AG04450 (cell line): Measurements from ENCODE around the gene SERPINH1. TPM values are rescaled to one million over a fixed set of nuclear protein-coding genes. Genes with fewer than 3 reads are reported as not detected.

Experiments
- CTCF ChIA-PET: fragments of 300-600, 350-600 bp; formaldehyde crosslinking; extraction: SDS; loops from one replicate; lab custom pipeline; 2022; ENCODE audit warnings: antibody characterized with exemption, inconsistent platforms; lab: Charles Lee
- POLR2A ChIA-PET: fragments of 350-600 bp; formaldehyde crosslinking; extraction: SDS; loops from one replicate; lab custom pipeline; 2021; ENCODE audit warnings: antibody characterized with exemption, inconsistent platforms; lab: Yijun Ruan, JAX
- DNase-seq: peaks from one replicate; pipeline ENCODE4 v3.0.0-alpha.2; 2011; ENCODE audit warnings: low read depth, low spot score
- H3K27ac ChIP-seq: one replicate; pipeline ENCODE4 v1.5.1; 2012; ENCODE audit warnings: low read depth, low read length, control low read depth
- H3K27me3 ChIP-seq: one replicate; pipeline ENCODE4 v1.6.0; 2012; ENCODE audit warnings: low read length; ENCODE audit not compliant: control insufficient read depth, insufficient read depth
- H3K4me3 ChIP-seq: 2 replicates; pipeline ENCODE4 v1.5.1; 2011; ENCODE audit warnings: mild to moderate bottlenecking, low read depth, low read length, control low read depth
- H3K9me3 ChIP-seq: 2 replicates; pipeline ENCODE4 v1.5.1; 2012; ENCODE audit warnings: low read length; ENCODE audit not compliant: control insufficient read depth, insufficient read depth
- polyA plus RNA-seq: library from polyadenylated mRNA; depleted of rRNA; stranded (reverse); fragments of >200 nt; gene quantifications from 2 replicates; pipeline ENCODE4 v1.2.3, GENCODE V29; 2011
- TF ChIP-seq, protein P1 (sequence below): IDR thresholded peaks from 2 replicates; pipeline ENCODE4 v1.5.1; 2011; ENCODE audit warnings: low read depth, low read length, control low read depth, inconsistent platforms

The SERPINH1 gene
- polyA plus RNA-seq, 1 experiment: 881 TPM

DNA sequence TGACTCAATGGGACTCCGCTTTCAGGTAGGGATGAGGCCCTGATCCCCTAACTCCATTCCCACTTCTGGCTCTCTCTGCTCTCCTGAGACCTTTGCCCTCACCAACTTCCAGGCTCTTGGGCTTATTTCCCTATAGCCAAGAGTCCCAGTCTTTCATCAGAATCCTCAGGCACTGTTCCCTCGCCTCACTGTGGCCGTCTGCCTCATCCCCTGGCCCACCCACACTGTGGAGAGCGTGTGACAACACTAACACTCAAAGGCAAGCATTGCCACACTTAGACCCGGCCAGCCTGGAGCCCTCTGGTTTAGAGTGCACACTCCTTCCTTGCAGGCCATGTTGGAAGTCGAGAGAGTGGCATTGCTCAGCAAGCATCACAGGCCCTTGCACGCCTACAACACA, 27.0 kb downstream of the SERPINH1 start:
- TF ChIP-seq, protein P1, sequence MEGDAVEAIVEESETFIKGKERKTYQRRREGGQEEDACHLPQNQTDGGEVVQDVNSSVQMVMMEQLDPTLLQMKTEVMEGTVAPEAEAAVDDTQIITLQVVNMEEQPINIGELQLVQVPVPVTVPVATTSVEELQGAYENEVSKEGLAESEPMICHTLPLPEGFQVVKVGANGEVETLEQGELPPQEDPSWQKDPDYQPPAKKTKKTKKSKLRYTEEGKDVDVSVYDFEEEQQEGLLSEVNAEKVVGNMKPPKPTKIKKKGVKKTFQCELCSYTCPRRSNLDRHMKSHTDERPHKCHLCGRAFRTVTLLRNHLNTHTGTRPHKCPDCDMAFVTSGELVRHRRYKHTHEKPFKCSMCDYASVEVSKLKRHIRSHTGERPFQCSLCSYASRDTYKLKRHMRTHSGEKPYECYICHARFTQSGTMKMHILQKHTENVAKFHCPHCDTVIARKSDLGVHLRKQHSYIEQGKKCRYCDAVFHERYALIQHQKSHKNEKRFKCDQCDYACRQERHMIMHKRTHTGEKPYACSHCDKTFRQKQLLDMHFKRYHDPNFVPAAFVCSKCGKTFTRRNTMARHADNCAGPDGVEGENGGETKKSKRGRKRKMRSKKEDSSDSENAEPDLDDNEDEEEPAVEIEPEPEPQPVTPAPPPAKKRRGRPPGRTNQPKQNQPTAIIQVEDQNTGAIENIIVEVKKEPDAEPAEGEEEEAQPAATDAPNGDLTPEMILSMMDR: no peak
- Histone ChIP-seq H3K4me3 (no peak overlapping the region), H3K9me3 (no peaks in the 10 kb centered on the region), H3K27ac (no peak overlapping the region), H3K27me3 (peaks cover 11% of the 10 kb centered on the region)
- POLR2A ChIA-PET: interaction anchor here (1.4 kb wide), 1 partner anchor 10 kb away, joined by 3 read pairs; no protein-coding TSS in a partner anchor
- CTCF ChIA-PET: no interaction called here
- DNase-seq: no peak

DNA sequence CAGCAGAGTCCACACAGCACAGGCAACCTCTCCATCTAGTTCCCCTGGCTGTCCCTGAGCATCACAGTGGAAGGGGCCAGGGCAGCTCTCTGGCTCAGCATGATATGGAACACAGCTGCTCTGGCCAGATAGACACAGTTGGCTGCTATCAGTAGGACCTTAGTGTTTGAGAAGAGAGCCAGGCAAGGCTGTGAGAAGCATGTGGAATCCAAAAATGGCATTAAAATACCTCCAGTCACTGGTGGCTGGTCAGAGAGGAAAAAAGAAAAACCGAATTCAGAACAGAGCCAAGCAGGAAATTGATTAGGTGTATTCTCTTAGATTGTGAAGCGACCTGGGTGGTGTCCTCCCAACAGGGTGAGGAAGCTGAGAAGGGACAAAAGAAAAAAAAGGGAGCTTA, 27.9 kb downstream of the SERPINH1 start:
- Histone ChIP-seq H3K27ac (no peak overlapping the region), H3K4me3 (no peak overlapping the region), H3K9me3 (no peaks in the 10 kb centered on the region), H3K27me3 (peaks cover 17% of the 10 kb centered on the region)
- DNase-seq: no peak
- CTCF ChIA-PET: no interaction called here
- POLR2A ChIA-PET: interaction anchor here (1.4 kb wide), 1 partner anchor 9 kb away, joined by 3 read pairs; no protein-coding TSS in a partner anchor
- TF ChIP-seq, protein P1: no peak

DNA sequence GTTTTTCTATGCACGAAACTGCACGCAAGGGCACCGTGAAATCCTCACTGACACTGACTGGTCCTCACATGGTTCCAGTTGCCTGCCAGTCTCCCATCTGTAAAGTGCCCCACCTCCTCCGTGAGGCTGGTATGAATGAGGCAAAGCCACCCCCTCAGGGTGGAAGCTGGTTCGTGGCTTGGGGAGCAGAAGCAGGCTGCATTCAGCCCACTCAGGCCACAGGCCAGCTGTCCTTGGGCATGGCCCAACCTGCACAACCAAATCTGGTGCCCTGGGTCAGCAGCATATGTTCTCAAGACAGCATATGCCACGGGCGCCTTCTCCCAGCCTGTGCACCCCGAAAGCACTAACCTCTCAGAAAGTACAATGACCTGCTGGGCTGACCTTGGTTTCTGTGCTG, 29.3 kb downstream of the SERPINH1 start:
- no peak overlapping the region for H3K4me3 ChIP-seq
- H3K27me3 ChIP-seq: peaks cover 22% of the 10 kb centered on the region
- TF ChIP-seq, protein P1: no peak
- ChIA-PET POLR2A (interaction anchor here (0.5 kb wide), 1 partner anchor 15 kb away, joined by 6 read pairs; no protein-coding TSS in a partner anchor), CTCF (interaction anchor here (0.6 to 1.3 kb wide), 2 partner anchors 7 to 13 kb away, joined by 3 to 4 read pairs; no protein-coding TSS in a partner anchor)
- DNase-seq: no peak
- H3K9me3 ChIP-seq: no peaks in the 10 kb centered on the region
- H3K27ac ChIP-seq: no peak overlapping the region

DNA sequence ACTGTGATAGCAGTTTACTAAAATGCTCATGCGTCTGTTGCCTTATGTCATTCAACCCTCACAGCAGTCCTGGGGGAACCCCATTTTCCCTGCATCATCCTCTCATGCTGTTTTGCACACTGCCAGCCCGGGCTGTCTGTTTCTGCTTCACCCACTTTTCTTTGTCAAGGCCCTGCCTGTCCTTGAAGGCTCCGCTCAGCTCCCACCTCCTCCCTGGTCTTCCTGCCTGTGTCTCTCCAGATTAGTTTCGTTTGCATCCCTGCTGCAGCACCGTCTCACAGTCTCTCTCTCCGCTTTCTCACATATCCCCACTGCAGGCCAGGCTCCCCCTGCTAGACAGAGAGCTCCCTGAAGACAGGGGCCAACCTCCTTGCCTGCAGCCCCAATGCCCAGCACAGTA, 29.9 kb downstream of the SERPINH1 start:
- H3K27ac ChIP-seq: no peak overlapping the region
- no peaks in the 10 kb centered on the region for H3K9me3 ChIP-seq
- POLR2A ChIA-PET: no interaction called here
- CTCF ChIA-PET: interaction anchor here (0.6 kb wide), 1 partner anchor 8 kb away, joined by 3 read pairs; no protein-coding TSS in a partner anchor
- no peak overlapping the region for H3K4me3 ChIP-seq
- no peak for DNase-seq
- TF ChIP-seq, protein P1: no peak
- peaks cover 22% of the 10 kb centered on the region for H3K27me3 ChIP-seq

DNA sequence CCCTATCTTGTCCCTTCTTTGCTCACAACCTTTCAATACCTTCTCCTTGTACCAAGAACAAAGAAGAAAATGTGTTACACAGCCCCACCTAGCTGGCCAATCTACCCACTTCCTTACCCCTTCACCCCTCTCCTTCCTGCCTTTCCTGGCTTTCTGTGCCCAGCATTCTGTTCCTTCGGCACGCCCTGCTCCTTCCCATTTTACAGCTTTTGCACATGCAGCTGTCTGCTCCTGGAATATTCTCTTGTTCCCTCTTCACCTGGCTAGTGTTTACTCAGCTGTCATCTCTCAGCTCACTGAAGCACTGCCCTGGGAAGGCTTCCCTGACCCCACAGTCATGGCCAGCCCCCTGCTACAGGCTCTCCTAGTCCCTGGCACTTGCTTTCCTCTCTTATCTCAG, 30.7 kb downstream of the SERPINH1 start:
- CTCF ChIA-PET: no interaction called here
- H3K4me3 ChIP-seq: no peak overlapping the region
- H3K27me3 ChIP-seq: peaks cover 22% of the 10 kb centered on the region
- H3K27ac ChIP-seq: no peak overlapping the region
- POLR2A ChIA-PET: no interaction called here
- H3K9me3 ChIP-seq: no peaks in the 10 kb centered on the region
- DNase-seq: no peak
- TF ChIP-seq, protein P1: no peak
